K562 (cell line): ENCODE data around the gene FAM187B. TPM values are rescaled to one million over a fixed set of nuclear protein-coding genes. Genes with fewer than 3 reads are reported as not detected.

Source experiments
- FOXJ2 ChIP-seq: fragments of 200-800 bp; sonication (Bioruptor generic); IDR thresholded peaks from 2 replicates; pipeline ENCODE4 v1.6.1; 2016; ENCODE audit warnings: missing genetic modification characterization, missing compliant biosample characterization
- HNRNPK ChIP-seq: fragments of 200-400 bp; formaldehyde crosslinking; IDR thresholded peaks from one replicate; pipeline ENCODE4 v1.6.1; 2018; ENCODE audit warnings: mild to moderate bottlenecking, low read depth, low read length; ENCODE audit not compliant: poor library complexity, severe bottlenecking
- KDM4B ChIP-seq, 2 experiments: fragments of 450-650 bp in 1 of 2; sonication (generic) in 1 of 2; IDR thresholded peaks; 2 replicates each; pipeline ENCODE4 v1.6.1; 2016 to 2017; ENCODE audit warnings: borderline replicate concordance in 2 of 2, antibody characterized with exemption in 1 of 2, low read depth in 1 of 2, mild to moderate bottlenecking in 1 of 2
- MAZ ChIP-seq, 2 experiments: fragments of 450-650 bp in 1 of 2; sonication (generic) in 1 of 2; formaldehyde crosslinking; IDR thresholded peaks in 1 of 2; conservative IDR thresholded peaks in 1 of 2; 2 replicates each; pipeline versions ENCODE4 v1.4.0 to v1.5.0; 2020; ENCODE audit warnings: mild to moderate bottlenecking in 1 of 2, missing genetic modification reagents in 1 of 2
- MYC ChIP-seq, 2 experiments: fragments of 250-450 bp in 1 of 2; sonication (Bioruptor Pico) in 1 of 2; IDR thresholded peaks; 2 replicates each; pipeline versions ENCODE4 v1.5.1 to v1.6.1; 2012 to 2021; ENCODE audit warnings: low read depth in 2 of 2, borderline replicate concordance in 1 of 2, improper control_type of control experiment in 1 of 2, low read length in 1 of 2, mild to moderate bottlenecking in 1 of 2, moderate library complexity in 1 of 2
- NFATC3 ChIP-seq: fragments of 450-650 bp; IDR thresholded peaks from 2 replicates; pipeline ENCODE4 v1.6.1; 2017; ENCODE audit warnings: mild to moderate bottlenecking
- NONO ChIP-seq, 2 experiments: fragments of 200-400 bp in 1 of 2; fragments of 450-650 bp in 1 of 2; formaldehyde crosslinking in 1 of 2; IDR thresholded peaks; 2 replicates each; pipeline ENCODE4 v1.6.1; 2017; ENCODE audit warnings: low read depth in 2 of 2, mild to moderate bottlenecking in 2 of 2, moderate library complexity in 2 of 2, low read length in 1 of 2
- NR2C2 ChIP-seq, 2 experiments: fragments of 200-800 bp in 1 of 2; sonication (Bioruptor generic) in 1 of 2; sonication (generic) in 1 of 2; formaldehyde crosslinking in 1 of 2; IDR thresholded peaks; 2 replicates each; pipeline versions ENCODE4 v1.6.1 to v1.8.0; 2016 to 2022; ENCODE audit warnings: mild to moderate bottlenecking in 1 of 2, missing compliant biosample characterization in 1 of 2, missing genetic modification characterization in 1 of 2, missing genetic modification reagents in 1 of 2
- PYGO2 ChIP-seq: fragments of 450-650 bp; IDR thresholded peaks from 2 replicates; pipeline ENCODE4 v1.6.1; 2016; ENCODE audit warnings: mild to moderate bottlenecking, missing genetic modification characterization, moderate library complexity, missing compliant biosample characterization
- RBFOX2 ChIP-seq: fragments of 200-400 bp; formaldehyde crosslinking; IDR thresholded peaks from 2 replicates; pipeline ENCODE4 v1.6.1; 2017; ENCODE audit warnings: low read depth, mild to moderate bottlenecking, low read length, moderate library complexity
- TAF1 ChIP-seq: IDR thresholded peaks from 2 replicates; pipeline ENCODE4 v1.6.1; 2011; ENCODE audit warnings: mild to moderate bottlenecking, low read length, moderate library complexity; ENCODE audit not compliant: insufficient read depth, control insufficient read depth, severe bottlenecking; ENCODE audit errors: extremely low read depth
- TBP ChIP-seq: optimal IDR thresholded peaks from 2 replicates; pipeline ENCODE3; 2011; ENCODE audit warnings: low read depth, low read length, improper control_type of control experiment
- VEZF1 ChIP-seq: fragments of 200-800 bp; sonication (Bioruptor generic); IDR thresholded peaks from 2 replicates; pipeline ENCODE4 v1.6.1; 2017; ENCODE audit warnings: missing genetic modification characterization, missing compliant biosample characterization
- YY1 ChIP-seq, 3 experiments: IDR thresholded peaks; 2 replicates each; pipeline ENCODE4 v1.6.1; 2011; ENCODE audit warnings: low read length in 2 of 3, mild to moderate bottlenecking in 2 of 3, moderate library complexity in 2 of 3, borderline replicate concordance in 1 of 3, control low read depth in 1 of 3, low read depth in 1 of 3; ENCODE audit not compliant: insufficient read depth in 3 of 3, insufficient replicate concordance in 2 of 3, control insufficient read depth in 1 of 3, insufficient read length in 1 of 3; ENCODE audit errors: extremely low read depth in 1 of 3
- ZNF175 ChIP-seq: fragments of 200-800 bp; sonication (Bioruptor generic); IDR thresholded peaks from 2 replicates; pipeline ENCODE4 v1.6.1; 2016; ENCODE audit warnings: low read depth, mild to moderate bottlenecking, missing genetic modification characterization, missing compliant biosample characterization
- ZNF639 ChIP-seq, 2 experiments: fragments of 200-800 bp in 1 of 2; sonication (Bioruptor generic) in 1 of 2; sonication (generic) in 1 of 2; formaldehyde crosslinking in 1 of 2; IDR thresholded peaks in 1 of 2; conservative IDR thresholded peaks in 1 of 2; 2 replicates each; pipeline versions ENCODE4 v1.5.0 to v1.6.1; 2016 to 2020; ENCODE audit warnings: missing compliant biosample characterization in 1 of 2, missing genetic modification characterization in 1 of 2, missing genetic modification reagents in 1 of 2
- polyA plus RNA-seq, 8 experiments: library from polyadenylated mRNA; depleted of rRNA in 4 of 8; stranded (reverse) in 5 of 8; unstranded in 3 of 8; fragments of >200 nt; fragmentation: Nextera tagmentation in 2 of 8; fragmentation: Illumina TruSeq in 1 of 8; extraction: Ambion mirVana in 2 of 8; extraction: Trizol in 1 of 8; gene quantifications; 2 replicates each; pipeline versions ENCODE4 v1.2.1 to v1.2.3, GENCODE V29; 2011 to 2014; ENCODE audit warnings: inconsistent platforms in 1 of 8, missing spikeins in 1 of 8
- total RNA-seq, 7 experiments: library from RNA; depleted of rRNA in 6 of 7; stranded (reverse); fragments of >200 nt in 6 of 7; fragmentation: Illumina TruSeq in 2 of 7; extraction: Trizol in 2 of 7; gene quantifications; 2 replicates each; pipeline versions ENCODE4 v1.2.1 to v1.2.3, GENCODE V29; 2011 to 2021; ENCODE audit warnings: low replicate concordance in 1 of 7
- TF ChIP-seq, protein P1 (sequence below), 3 experiments: fragments of 200-800 bp in 1 of 3; sonication (Bioruptor generic) in 1 of 3; sonication (generic) in 1 of 3; formaldehyde crosslinking in 1 of 3; IDR thresholded peaks; 2 replicates each; pipeline versions ENCODE4 v1.6.1 to v1.8.0; 2016 to 2022; ENCODE audit warnings: mild to moderate bottlenecking in 2 of 3, missing compliant biosample characterization in 2 of 3, missing genetic modification characterization in 2 of 3, missing genetic modification reagents in 1 of 3

The FAM187B gene
- total and polyA plus RNA-seq, 9 of the 15 experiments (the other 6 are each of a cell fraction or from before 2014, with no cell fraction given) = 0.04 to 0.09 TPM; not detected in 7

DNA sequence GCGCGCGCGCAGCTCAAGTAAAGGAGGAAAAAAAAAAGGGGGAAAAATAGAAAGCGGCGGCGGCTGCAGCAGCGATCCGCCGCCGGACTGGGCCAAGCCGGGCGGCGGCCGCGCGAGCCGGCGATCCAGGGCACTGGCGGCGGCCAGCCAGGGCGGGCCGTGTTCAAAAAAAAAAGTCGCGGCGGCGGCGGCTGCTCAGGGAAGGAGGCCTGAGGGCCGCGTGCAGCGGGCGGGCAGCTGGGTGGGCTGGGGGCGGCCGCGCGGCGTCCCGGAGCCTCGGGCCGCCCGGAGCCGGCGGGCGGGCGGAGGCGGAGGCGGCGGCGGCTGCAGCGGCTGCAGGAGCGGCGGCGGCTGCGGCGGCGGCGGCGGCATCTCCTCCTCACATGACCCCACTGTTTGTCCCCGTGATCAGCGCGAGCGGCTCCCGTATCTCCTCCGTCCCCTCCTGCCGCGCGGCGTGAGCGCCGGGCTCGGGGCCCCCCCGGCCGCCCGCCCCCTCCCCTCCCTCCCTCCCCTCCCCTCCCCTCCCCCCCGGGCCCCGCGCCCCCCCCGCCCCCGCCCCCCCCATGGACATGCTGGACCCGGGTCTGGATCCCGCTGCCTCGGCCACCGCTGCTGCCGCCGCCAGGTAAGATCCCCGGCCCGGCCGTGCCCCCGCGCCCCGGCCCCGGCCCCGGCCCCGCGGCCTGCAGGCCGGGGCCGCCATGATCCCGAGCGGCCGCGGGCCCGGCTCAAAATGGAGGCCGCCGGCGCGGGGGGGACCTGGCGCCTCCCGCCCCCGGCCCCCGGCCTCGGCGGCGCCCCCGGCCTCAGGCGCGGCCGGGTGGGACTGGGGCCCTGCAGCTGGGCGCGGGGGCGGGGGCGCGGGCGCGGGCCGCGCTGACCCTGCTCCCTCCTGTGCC lies 40.2 kb upstream of the FAM187B start, which contains the start of gene USF2 (continued):
- peak; percentile 47 for TF ChIP-seq RBFOX2
- TF ChIP-seq, protein P1, sequence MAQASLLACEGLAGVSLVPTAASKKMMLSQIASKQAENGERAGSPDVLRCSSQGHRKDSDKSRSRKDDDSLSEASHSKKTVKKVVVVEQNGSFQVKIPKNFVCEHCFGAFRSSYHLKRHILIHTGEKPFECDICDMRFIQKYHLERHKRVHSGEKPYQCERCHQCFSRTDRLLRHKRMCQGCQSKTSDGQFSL (CRISPR knock-in tag; IDR thresholded peaks at IDR 0.05) = no peak
- TF ChIP-seq, protein P1 (tag; IDR thresholded peaks at IDR 0.05) = peak in 1 of 2 experiments; percentile 86; a peak in 1 of 4 replicates
- no peak for TF ChIP-seq TBP
- peak; percentile 53; the same call in 1 of the 2 replicates for TF ChIP-seq MYC (IDR thresholded peaks at IDR 0.05; ENCODE audit: low read depth, low read length)
- TF ChIP-seq MYC (CRISPR knock-in tag; IDR thresholded peaks at IDR 0.05; ENCODE audit: borderline replicate concordance, low read depth) = no peak
- peak; percentile 56 to 91 (median 85) for TF ChIP-seq YY1 (IDR thresholded peaks at IDR 0.05; ENCODE audit: borderline replicate concordance in 1 of 3, control insufficient read depth in 1 of 3, extremely low read depth in 1 of 3, insufficient read depth in 3 of 3, insufficient read length in 1 of 3, insufficient replicate concordance in 2 of 3, low read depth in 1 of 3, low read length in 2 of 3)
- TF ChIP-seq VEZF1 = peak; percentile 95
- TF ChIP-seq NONO (IDR thresholded peaks at IDR 0.05; ENCODE audit: low read depth in 2 of 2, low read length in 1 of 2) = 0 out of 4 replicates have a peak, but pooled peaks of 1 of the 2 experiments have one; percentile 22
- TF ChIP-seq HNRNPK = peak; percentile 96
- peak; percentile 55; the same call in 1 of the 2 replicates for TF ChIP-seq FOXJ2 (tag)
- TF ChIP-seq ZNF639 (CRISPR knock-in tag; conservative IDR thresholded peaks at IDR 0.05 in 1 of 2, IDR thresholded peaks at IDR 0.05 in 1 of 2) = peak in 1 of 2 experiments; percentile 78; a peak in 2 of 4 replicates
- TF ChIP-seq NR2C2 (CRISPR knock-in tag; IDR thresholded peaks at IDR 0.05) = no peak
- TF ChIP-seq NR2C2 (tag; IDR thresholded peaks at IDR 0.05) = 0 out of 2 replicates have a peak, but pooled peaks have one; percentile 23
- no peak for TF ChIP-seq PYGO2 (tag)
- no peak for TF ChIP-seq NFATC3
- peak; percentile 7 for TF ChIP-seq TAF1
- peak in 1 of 2 experiments; percentile 62; a peak in 1 of 4 replicates for TF ChIP-seq KDM4B (IDR thresholded peaks at IDR 0.05; ENCODE audit: borderline replicate concordance in 2 of 2, low read depth in 1 of 2)
- TF ChIP-seq MAZ (CRISPR knock-in tag; conservative IDR thresholded peaks at IDR 0.05 in 1 of 2, IDR thresholded peaks at IDR 0.05 in 1 of 2) = peak in 1 of 2 experiments; percentile 36; a peak in 1 of 4 replicates
- peak; percentile 10; the same call in 1 of the 2 replicates for TF ChIP-seq ZNF175
